CD4-positive, alpha-beta T cell treated with Interleukin-12 subunit alpha and Interleukin-12 subunit beta, for 1 hour (primary cell): ENCODE measurements around the gene FOXL1.

ENCODE experiments used
- DNase-seq: peaks from one replicate; pipeline ENCODE4 v3.0.0-alpha.2; 2020

The FOXL1 gene

GRCh38 chr16:86568677-86569623 is 9.4 kb upstream of the FOXL1 start:
- DNase-seq, result no peak

GRCh38 chr16:86569701-86570447 is 8.5 kb upstream of the FOXL1 start:
- no peak for DNase-seq

- DNase-seq, result no peak
Observed at GRCh38 chr16:86570558-86571529, 7.5 kb upstream of the FOXL1 start.

- no peak for DNase-seq
Observed at GRCh38 chr16:86571530-86571915, 6.8 kb upstream of the FOXL1 start.

GRCh38 chr16:86572041-86572521 is 6.3 kb upstream of the FOXL1 start:
- DNase-seq, result no peak

- no peak for DNase-seq
Observed at GRCh38 chr16:86572606-86573005, 5.7 kb upstream of the FOXL1 start.

- DNase-seq, result no peak
Observed at GRCh38 chr16:86573215-86573614, 5.1 kb upstream of the FOXL1 start.

GRCh38 chr16:86573646-86574508 is 4.5 kb upstream of the FOXL1 start:
- no peak for DNase-seq

- no peak for DNase-seq
Observed at GRCh38 chr16:86574646-86575045, 3.7 kb upstream of the FOXL1 start.

- DNase-seq, result no peak
Observed at GRCh38 chr16:86575095-86575685, 3.2 kb upstream of the FOXL1 start.

GRCh38 chr16:86575754-86576557 is 2.4 kb upstream of the FOXL1 start:
- DNase-seq, result peak; percentile 27

GRCh38 chr16:86576591-86577313 is 1.6 kb upstream of the FOXL1 start:
- DNase-seq, result no peak

- DNase-seq, result no peak
Observed at GRCh38 chr16:86577314-86577971, 906 bp upstream of the FOXL1 start.

- no peak for DNase-seq
Observed at GRCh38 chr16:86578611-86579267, 390 bp downstream of the FOXL1 start.

GRCh38 chr16:86579268-86580062 is 1.1 kb downstream of the FOXL1 start:
- DNase-seq, result no peak

GRCh38 chr16:86580063-86580790 is 1.9 kb downstream of the FOXL1 start:
- no peak for DNase-seq

GRCh38 chr16:86580791-86581170 is 2.4 kb downstream of the FOXL1 start:
- no peak for DNase-seq
